ENCODE results near the gene CRABP2. TPM values are rescaled to one million over a fixed set of nuclear protein-coding genes. Genes with fewer than 3 reads are reported as not detected.

Gene CRABP2
- total and polyA plus RNA-seq, 2 of the 13 experiments (the other 11 are each of a cell fraction or from before 2014, with no cell fraction given), result 0.40 to 0.60 TPM

DNA sequence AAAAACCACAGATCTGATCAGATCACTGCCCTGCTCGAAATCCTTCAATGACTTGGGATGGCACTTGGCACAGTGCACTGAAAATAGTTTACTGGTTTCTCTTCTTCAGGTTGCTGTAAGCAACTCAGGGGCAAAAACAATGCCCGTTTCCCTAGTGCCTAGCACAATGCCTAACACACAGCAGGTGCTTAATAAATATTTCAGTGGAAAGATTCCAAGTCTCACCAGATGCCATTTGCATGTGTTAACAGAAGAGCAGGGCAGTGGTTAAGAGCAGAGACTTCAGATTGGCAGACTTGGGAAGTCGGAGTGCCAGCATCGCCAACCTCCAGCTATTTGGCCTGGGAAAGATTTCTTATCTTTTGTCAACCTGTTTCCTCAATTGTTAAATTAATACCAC, 12.0 kb upstream of the CRABP2 start:
- POLR2A ChIA-PET, result no interaction called here
- DNase-seq (ENCODE audit: low spot score), result no peak
- intact Hi-C loops (cut with micrococcal nuclease; ENCODE audit: unreplicated experiment) (no loop called here), in situ Hi-C loops (cut with HindIII; ENCODE audit: extremely low pct_ligation_motif_present, low pct_unique_long_range_greater_than_20kb) (no loop called here)
- H3K4me1 ChIP-seq (ENCODE audit: insufficient read depth, low read length), result 0 out of 2 replicates have a peak, but pooled peaks cover 5% of the 10 kb centered on the region
- H2AFZ ChIP-seq (ENCODE audit: low read length), result no peak overlapping the region
- 95% methylated on average over 4 of the region's 4 CpGs for WGBS (ENCODE audit: low lambda C conversion rate)
- no peak overlapping the region for H3K27ac ChIP-seq (ENCODE audit: extremely low read length, insufficient read depth, low read length)
- TF ChIP-seq ADNP (CRISPR knock-in tag; IDR thresholded peaks at IDR 0.05) (no peak), KLF6 (CRISPR knock-in tag; IDR thresholded peaks at IDR 0.05) (no peak)
- TF ChIP-seq, protein P1, sequence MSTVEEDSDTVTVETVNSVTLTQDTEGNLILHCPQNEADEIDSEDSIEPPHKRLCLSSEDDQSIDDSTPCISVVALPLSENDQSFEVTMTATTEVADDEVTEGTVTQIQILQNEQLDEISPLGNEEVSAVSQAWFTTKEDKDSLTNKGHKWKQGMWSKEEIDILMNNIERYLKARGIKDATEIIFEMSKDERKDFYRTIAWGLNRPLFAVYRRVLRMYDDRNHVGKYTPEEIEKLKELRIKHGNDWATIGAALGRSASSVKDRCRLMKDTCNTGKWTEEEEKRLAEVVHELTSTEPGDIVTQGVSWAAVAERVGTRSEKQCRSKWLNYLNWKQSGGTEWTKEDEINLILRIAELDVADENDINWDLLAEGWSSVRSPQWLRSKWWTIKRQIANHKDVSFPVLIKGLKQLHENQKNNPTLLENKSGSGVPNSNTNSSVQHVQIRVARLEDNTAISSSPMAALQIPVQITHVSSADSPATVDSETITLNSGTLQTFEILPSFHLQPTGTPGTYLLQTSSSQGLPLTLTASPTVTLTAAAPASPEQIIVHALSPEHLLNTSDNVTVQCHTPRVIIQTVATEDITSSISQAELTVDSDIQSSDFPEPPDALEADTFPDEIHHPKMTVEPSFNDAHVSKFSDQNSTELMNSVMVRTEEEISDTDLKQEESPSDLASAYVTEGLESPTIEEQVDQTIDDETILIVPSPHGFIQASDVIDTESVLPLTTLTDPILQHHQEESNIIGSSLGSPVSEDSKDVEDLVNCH (CRISPR knock-in tag; IDR thresholded peaks at IDR 0.05), result no peak
- no peak overlapping the region for H3K4me2 ChIP-seq (ENCODE audit: low read depth, low read length)
- H3K4me3 ChIP-seq (replicated peaks in 1 of 3; ENCODE audit: insufficient read depth in 1 of 3, low read depth in 2 of 3, low read length in 3 of 3), result no peak overlapping the region
- H3K9ac ChIP-seq (ENCODE audit: insufficient read depth, low read depth, low read length), result no peak overlapping the region
- no peak for FAIRE-seq
- no peaks in the 10 kb centered on the region for H3K9me3 ChIP-seq (ENCODE audit: low read length)
- no peaks in the 10 kb centered on the region for H3K79me2 ChIP-seq (ENCODE audit: insufficient read depth, low read length)
- CTCF ChIA-PET (ENCODE audit: low intra/inter-chr PET ratio, low total read pairs), result no interaction called here
- BruUV-seq (replicated peaks), result no TSS peak
- no peak for ATAC-seq
- no peaks in the 10 kb centered on the region for H4K20me1 ChIP-seq (ENCODE audit: insufficient read depth, low read length)
- no peaks in the 10 kb centered on the region; a peak in 1 of 5 replicates for H3K27me3 ChIP-seq (ENCODE audit: control insufficient read depth in 1 of 2, insufficient read depth in 2 of 2, low read length in 2 of 2)
- peaks cover 4 to 13% of the 10 kb centered on the region in 2 experiments; a peak in 3 of 5 replicates for H3K36me3 ChIP-seq (replicated peaks in 1 of 2; ENCODE audit: control insufficient read depth in 1 of 2, insufficient read depth in 2 of 2, low read length in 2 of 2)

DNA sequence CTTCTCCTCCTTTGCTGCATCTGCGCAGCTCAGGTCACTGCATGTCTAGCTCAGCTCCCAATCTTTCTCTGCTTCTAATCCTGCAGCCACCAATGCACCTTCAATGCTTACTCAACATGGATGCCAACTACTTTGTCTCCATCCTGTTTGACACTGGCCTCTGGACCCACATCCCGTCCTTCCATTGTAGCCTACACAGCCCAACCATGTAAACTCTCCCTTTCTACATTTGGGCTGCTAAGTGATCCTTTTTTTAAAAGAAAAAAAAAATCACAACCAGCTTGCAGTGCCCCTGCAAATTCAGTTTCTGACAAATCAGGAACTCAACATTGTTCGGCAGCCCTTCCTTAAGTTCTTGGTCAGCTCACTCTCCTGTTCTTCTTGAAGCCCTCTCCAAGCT, 9.4 kb upstream of the CRABP2 start:
- POLR2A ChIA-PET, result interaction anchor here (0.7 kb wide), 1 partner anchor 21 kb away, joined by 3 read pairs; no protein-coding TSS in a partner anchor
- Histone ChIP-seq H3K27me3 (ENCODE audit: control insufficient read depth in 1 of 2, insufficient read depth in 2 of 2, low read length in 2 of 2) (peaks cover 2 to 5% of the 10 kb centered on the region in 2 experiments; a peak in 1 of 5 replicates), H3K36me3 (replicated peaks in 1 of 2; ENCODE audit: control insufficient read depth in 1 of 2, insufficient read depth in 2 of 2, low read length in 2 of 2) (0 out of 5 replicates have a peak, but pooled peaks cover 0 to under 1% of the 10 kb centered on the region in 2 experiments), H4K20me1 (ENCODE audit: insufficient read depth, low read length) (no peaks in the 10 kb centered on the region), H3K9me3 (ENCODE audit: low read length) (no peaks in the 10 kb centered on the region), H3K4me1 (ENCODE audit: insufficient read depth, low read length) (0 out of 2 replicates have a peak, but pooled peaks cover 6% of the 10 kb centered on the region), H2AFZ (ENCODE audit: low read length) (no peak overlapping the region), H3K27ac (ENCODE audit: extremely low read length, insufficient read depth, low read length) (no peak overlapping the region), H3K4me3 (replicated peaks in 1 of 3; ENCODE audit: insufficient read depth in 1 of 3, low read depth in 2 of 3, low read length in 3 of 3) (no peak overlapping the region), H3K79me2 (ENCODE audit: insufficient read depth, low read length) (no peaks in the 10 kb centered on the region), H3K9ac (ENCODE audit: insufficient read depth, low read depth, low read length) (no peak overlapping the region), H3K4me2 (ENCODE audit: low read depth, low read length) (no peak overlapping the region)
- CTCF ChIA-PET (ENCODE audit: low intra/inter-chr PET ratio, low total read pairs), result interaction anchor here (0.9 kb wide), 1 partner anchor 11 kb away, joined by 3 read pairs; no protein-coding TSS in a partner anchor
- 85% methylated on average over 3 of the region's 3 CpGs for WGBS (ENCODE audit: low lambda C conversion rate)
- BruUV-seq (replicated peaks), result no TSS peak
- in situ Hi-C loops (cut with HindIII; ENCODE audit: extremely low pct_ligation_motif_present, low pct_unique_long_range_greater_than_20kb) (no loop called here), intact Hi-C loops (cut with micrococcal nuclease; ENCODE audit: unreplicated experiment) (no loop called here)
- ATAC-seq (no peak), FAIRE-seq (no peak), DNase-seq (ENCODE audit: low spot score) (no peak)
- TF ChIP-seq, protein P2, sequence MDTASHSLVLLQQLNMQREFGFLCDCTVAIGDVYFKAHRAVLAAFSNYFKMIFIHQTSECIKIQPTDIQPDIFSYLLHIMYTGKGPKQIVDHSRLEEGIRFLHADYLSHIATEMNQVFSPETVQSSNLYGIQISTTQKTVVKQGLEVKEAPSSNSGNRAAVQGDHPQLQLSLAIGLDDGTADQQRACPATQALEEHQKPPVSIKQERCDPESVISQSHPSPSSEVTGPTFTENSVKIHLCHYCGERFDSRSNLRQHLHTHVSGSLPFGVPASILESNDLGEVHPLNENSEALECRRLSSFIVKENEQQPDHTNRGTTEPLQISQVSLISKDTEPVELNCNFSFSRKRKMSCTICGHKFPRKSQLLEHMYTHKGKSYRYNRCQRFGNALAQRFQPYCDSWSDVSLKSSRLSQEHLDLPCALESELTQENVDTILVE (CRISPR knock-in tag; IDR thresholded peaks at IDR 0.05), result no peak
- no peak for TF ChIP-seq ZSCAN22 (CRISPR knock-in tag; IDR thresholded peaks at IDR 0.05)
- TF ChIP-seq ZNF629 (CRISPR knock-in tag; conservative IDR thresholded peaks at IDR 0.05), result no peak
- TF ChIP-seq, protein P3, sequence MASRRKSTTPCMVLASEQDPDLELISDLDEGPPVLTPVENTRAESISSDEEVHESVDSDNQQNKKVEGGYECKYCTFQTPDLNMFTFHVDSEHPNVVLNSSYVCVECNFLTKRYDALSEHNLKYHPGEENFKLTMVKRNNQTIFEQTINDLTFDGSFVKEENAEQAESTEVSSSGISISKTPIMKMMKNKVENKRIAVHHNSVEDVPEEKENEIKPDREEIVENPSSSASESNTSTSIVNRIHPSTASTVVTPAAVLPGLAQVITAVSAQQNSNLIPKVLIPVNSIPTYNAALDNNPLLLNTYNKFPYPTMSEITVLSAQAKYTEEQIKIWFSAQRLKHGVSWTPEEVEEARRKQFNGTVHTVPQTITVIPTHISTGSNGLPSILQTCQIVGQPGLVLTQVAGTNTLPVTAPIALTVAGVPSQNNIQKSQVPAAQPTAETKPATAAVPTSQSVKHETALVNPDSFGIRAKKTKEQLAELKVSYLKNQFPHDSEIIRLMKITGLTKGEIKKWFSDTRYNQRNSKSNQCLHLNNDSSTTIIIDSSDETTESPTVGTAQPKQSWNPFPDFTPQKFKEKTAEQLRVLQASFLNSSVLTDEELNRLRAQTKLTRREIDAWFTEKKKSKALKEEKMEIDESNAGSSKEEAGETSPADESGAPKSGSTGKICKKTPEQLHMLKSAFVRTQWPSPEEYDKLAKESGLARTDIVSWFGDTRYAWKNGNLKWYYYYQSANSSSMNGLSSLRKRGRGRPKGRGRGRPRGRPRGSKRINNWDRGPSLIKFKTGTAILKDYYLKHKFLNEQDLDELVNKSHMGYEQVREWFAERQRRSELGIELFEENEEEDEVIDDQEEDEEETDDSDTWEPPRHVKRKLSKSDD (CRISPR knock-in tag; IDR thresholded peaks at IDR 0.05; ENCODE audit: low read depth), result no peak
- TF ChIP-seq, protein P4, sequence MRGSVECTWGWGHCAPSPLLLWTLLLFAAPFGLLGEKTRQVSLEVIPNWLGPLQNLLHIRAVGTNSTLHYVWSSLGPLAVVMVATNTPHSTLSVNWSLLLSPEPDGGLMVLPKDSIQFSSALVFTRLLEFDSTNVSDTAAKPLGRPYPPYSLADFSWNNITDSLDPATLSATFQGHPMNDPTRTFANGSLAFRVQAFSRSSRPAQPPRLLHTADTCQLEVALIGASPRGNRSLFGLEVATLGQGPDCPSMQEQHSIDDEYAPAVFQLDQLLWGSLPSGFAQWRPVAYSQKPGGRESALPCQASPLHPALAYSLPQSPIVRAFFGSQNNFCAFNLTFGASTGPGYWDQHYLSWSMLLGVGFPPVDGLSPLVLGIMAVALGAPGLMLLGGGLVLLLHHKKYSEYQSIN (CRISPR knock-in tag; IDR thresholded peaks at IDR 0.05; ENCODE audit: borderline replicate concordance), result no peak
- TF ChIP-seq RELA (CRISPR knock-in tag; IDR thresholded peaks at IDR 0.05), result no peak
- no peak for TF ChIP-seq ZNF841 (CRISPR knock-in tag; IDR thresholded peaks at IDR 0.05; ENCODE audit: borderline replicate concordance)
- no peak for TF ChIP-seq ZMYM2 (CRISPR knock-in tag; IDR thresholded peaks at IDR 0.05)
